ENCODE measurements around the gene TLR9.

The TLR9 gene

DNA sequence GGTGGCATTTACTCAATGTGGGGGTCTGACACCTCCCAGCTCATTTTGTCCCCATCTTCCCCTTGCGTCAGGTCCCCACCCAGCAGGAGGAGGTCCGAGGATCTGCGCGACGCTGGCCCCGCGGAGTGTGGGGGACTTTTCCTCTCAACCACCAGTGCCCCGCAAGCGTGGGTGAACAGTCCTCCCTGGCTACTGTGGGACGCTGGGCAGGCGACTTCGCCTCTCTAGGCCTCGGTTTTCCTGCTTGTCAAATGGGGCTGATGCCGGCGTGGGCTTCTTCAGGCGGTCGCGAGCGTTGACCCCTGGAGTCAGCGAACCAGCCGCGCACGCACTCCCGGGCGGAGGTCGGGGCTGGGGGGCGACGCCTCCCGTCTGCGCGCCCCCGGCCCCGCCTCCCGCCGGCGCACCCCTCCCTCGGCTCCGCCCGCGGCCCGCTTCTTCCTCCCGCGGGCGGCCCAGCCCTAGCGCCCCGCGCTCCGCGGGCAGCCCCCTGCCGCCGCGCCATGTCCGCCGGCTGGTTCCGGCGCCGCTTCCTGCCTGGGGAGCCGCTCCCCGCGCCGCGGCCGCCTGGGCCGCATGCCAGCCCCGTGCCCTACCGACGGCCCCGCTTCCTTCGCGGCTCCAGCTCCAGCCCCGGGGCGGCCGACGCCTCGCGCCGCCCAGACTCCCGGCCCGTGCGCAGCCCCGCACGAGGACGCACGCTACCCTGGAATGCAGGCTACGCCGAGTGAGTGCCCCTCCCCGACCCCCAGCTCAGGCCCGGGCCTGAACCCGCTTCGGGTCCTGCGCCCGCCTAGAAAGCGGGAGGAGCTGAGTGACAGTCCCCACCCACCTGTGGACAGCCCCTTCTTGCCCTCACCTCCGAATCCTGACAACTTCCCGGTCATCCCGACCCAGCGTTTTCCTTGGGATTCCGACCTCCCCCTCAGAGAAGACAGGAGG lies 20.1 kb upstream of the TLR9 start, which contains the start of gene PPM1M:
TSS of gene PPM1M (plus strand) at position 438 of the 942 bp plus-strand sequence. CDS start at position 504, 66 bp downstream.
- peak within 1 kb of the TSS; percentile 43; the same call in 1 of the 2 replicates for H3K9ac ChIP-seq (ENCODE audit: low read depth, low read length)

DNA sequence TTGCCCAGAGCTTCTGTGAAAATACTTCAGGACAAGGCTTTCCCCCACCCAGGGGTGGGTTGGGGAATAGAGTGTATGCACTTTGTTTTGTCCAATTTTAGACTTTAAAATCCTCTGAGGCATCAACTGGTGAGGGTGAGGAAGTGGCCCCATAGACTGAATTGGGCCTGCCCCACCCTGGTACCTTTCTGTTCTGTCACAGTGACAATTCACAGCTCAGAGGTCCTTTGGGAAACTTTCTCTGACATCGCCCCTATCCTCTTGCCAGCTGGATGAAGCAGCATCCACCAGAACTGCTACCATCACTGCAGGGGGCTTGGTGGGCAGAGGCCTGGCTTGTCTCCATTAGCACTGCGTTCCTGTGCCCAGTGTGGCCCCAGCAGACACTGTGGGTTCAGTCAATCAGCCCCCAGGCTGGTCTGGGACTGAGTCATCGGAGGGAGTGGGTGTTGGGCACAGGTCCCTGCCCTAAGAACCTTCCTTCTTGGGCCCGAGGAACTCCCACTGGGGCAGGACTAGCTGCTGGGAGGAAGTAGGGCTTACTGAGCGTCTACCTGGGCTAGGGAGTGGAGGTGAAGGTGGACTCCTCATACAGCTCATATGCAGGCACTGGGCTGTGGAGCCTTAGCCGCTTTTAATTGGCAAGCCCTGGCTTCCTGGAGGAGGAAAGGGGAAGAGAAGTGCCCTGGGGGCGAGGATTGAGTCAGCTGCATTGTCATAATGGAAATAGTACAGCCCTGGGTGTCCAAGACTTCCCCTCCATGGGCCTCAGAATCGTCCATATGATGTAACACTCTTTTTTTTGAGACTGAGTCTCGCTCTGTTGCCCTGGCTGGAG lies 18.6 kb upstream of the TLR9 start:
- Histone ChIP-seq H3K27ac (ENCODE audit: low read length) (no peak overlapping the region), H3K4me1 (ENCODE audit: insufficient read depth, low read length) (peaks cover 12% of the 10 kb centered on the region; the same call in 1 of the 2 replicates), H3K36me3 (ENCODE audit: insufficient read depth, low read depth, low read length) (no peaks in the 10 kb centered on the region), H3K27me3 (ENCODE audit: insufficient read depth, low read length) (peaks cover 45% of the 10 kb centered on the region), H3K4me3 (ENCODE audit: low read length) (no peak overlapping the region), H3K9me3 (ENCODE audit: insufficient read depth, low read depth, low read length) (no peaks in the 10 kb centered on the region), H3K9ac (ENCODE audit: low read depth, low read length) (no peak overlapping the region)

More for the DNA sequence above, 20.1 kb upstream of the TLR9 start, which contains the start of gene PPM1M:
- H3K4me1 ChIP-seq (ENCODE audit: insufficient read depth, low read length), result peaks cover 5% of the 10 kb centered on the region; the same call in 1 of the 2 replicates
- no peak within 1 kb of the TSS for H3K27ac ChIP-seq (ENCODE audit: low read length)
- peaks cover 45% of the 10 kb centered on the region for H3K27me3 ChIP-seq (ENCODE audit: insufficient read depth, low read length)
- H3K36me3 ChIP-seq (ENCODE audit: insufficient read depth, low read depth, low read length), result peaks cover 10% of the 10 kb centered on the region
- H3K9me3 ChIP-seq (ENCODE audit: insufficient read depth, low read depth, low read length), result no peaks in the 10 kb centered on the region
- H3K4me3 ChIP-seq (ENCODE audit: low read length), result peak within 1 kb of the TSS; percentile 74

DNA sequence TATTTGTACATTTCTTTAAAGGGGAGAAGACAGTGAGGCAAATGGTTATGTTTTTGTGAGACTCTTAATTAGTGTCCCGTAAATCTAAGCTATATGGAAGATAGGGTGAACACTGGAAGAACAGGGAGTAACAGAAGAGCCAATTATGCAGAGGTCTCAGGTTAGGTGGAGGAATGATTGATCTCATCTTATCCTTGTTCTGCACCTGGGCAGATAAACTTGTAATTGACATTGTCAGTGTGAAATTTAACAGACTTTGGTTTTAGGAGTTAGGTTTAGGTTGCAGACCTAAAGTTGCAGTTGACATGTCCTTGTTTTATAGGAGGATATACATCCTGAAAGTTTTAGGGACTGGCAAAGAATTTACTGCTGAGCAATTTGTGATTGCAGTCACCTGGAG lies 16.6 kb upstream of the TLR9 start:
- Histone ChIP-seq H3K9me3 (ENCODE audit: insufficient read depth, low read depth, low read length) (no peaks in the 10 kb centered on the region), H3K4me1 (ENCODE audit: insufficient read depth, low read length) (peaks cover 25% of the 10 kb centered on the region), H3K9ac (ENCODE audit: low read depth, low read length) (no peak overlapping the region), H3K4me3 (ENCODE audit: low read length) (no peak overlapping the region), H3K27me3 (ENCODE audit: insufficient read depth, low read length) (peaks cover 38% of the 10 kb centered on the region), H3K27ac (ENCODE audit: low read length) (no peak overlapping the region), H3K36me3 (ENCODE audit: insufficient read depth, low read depth, low read length) (no peaks in the 10 kb centered on the region)

- Histone ChIP-seq H3K36me3 (ENCODE audit: insufficient read depth, low read depth, low read length) (no peaks in the 10 kb centered on the region), H3K9me3 (ENCODE audit: insufficient read depth, low read depth, low read length) (no peaks in the 10 kb centered on the region), H3K9ac (ENCODE audit: low read depth, low read length) (peak overlapping the region; percentile 88; the same call in 1 of the 2 replicates), H3K4me3 (ENCODE audit: low read length) (no peak overlapping the region), H3K27me3 (ENCODE audit: insufficient read depth, low read length) (peaks cover 27% of the 10 kb centered on the region), H3K4me1 (ENCODE audit: insufficient read depth, low read length) (peaks cover 31% of the 10 kb centered on the region), H3K27ac (ENCODE audit: low read length) (peak overlapping the region; percentile 54)
Measured at GRCh38 chr3:52240886-52241370, 15.5 kb upstream of the TLR9 start.

DNA sequence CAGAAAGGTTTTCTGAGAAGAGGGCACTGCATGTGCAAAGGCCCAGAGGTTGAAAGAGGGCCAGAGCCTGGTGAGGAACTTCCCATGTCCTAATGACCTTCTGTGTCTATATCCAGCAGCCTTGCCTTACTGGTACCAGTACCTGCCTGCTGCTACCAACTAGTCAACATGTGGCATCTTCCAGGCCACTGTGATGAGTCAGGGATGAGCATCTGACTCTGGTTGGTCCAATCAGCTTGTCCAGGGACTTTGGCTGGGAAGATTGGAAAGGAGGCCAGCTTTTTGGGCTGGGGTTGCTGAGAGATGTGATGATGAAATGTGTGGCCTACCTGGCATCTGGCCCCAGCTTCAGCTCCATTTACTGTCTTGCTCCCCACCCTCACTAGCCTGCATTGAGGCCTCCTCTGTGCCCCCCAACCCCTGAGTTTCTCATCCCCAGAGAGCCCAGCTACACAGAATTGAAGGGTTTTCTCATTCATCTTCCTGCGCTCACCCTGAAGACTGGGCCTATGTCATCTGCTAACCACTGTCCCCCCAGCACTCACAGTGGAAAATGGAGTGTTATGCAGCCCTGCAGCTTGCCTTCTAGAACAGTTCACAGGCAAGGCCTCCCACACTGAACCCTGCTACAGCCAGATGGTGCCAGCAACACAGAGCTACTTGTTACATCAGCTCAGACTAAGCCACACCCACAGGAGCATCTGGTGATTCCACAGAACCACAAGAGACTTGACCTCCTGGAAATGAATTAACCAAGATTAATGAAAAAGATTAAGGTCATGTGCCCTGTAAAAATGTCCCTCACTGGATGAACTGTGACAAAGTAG lies 14.8 kb upstream of the TLR9 start:
- Histone ChIP-seq H3K27me3 (ENCODE audit: insufficient read depth, low read length) (peaks cover 21% of the 10 kb centered on the region), H3K9ac (ENCODE audit: low read depth, low read length) (peak overlapping the region; percentile 88; the same call in 1 of the 2 replicates), H3K27ac (ENCODE audit: low read length) (peak overlapping the region; percentile 54), H3K36me3 (ENCODE audit: insufficient read depth, low read depth, low read length) (no peaks in the 10 kb centered on the region), H3K4me3 (ENCODE audit: low read length) (peak overlapping the region; percentile 82; the same call in 1 of the 2 replicates), H3K9me3 (ENCODE audit: insufficient read depth, low read depth, low read length) (no peaks in the 10 kb centered on the region), H3K4me1 (ENCODE audit: insufficient read depth, low read length) (peaks cover 31% of the 10 kb centered on the region)

GRCh38 chr3:52238761-52239701 lies 13.6 kb upstream of the TLR9 start, which contains the start of gene TWF2:
TSS of gene TWF2 (minus strand) at chr3:52239158. CDS start at chr3:52239016, 142 bp downstream.
- no peak within 1 kb of the TSS for H3K27ac ChIP-seq (ENCODE audit: low read length)
- 0 out of 2 replicates have a peak, but pooled peaks cover 3% of the 10 kb centered on the region for H3K36me3 ChIP-seq (ENCODE audit: insufficient read depth, low read depth, low read length)
- H3K27me3 ChIP-seq (ENCODE audit: insufficient read depth, low read length), result peaks cover 9% of the 10 kb centered on the region
- H3K4me1 ChIP-seq (ENCODE audit: insufficient read depth, low read length), result peaks cover 31% of the 10 kb centered on the region
- peak within 1 kb of the TSS; percentile 82 for H3K4me3 ChIP-seq (ENCODE audit: low read length)
- H3K9ac ChIP-seq (ENCODE audit: low read depth, low read length), result peak within 1 kb of the TSS; percentile 88; the same call in 1 of the 2 replicates
- no peaks in the 10 kb centered on the region for H3K9me3 ChIP-seq (ENCODE audit: insufficient read depth, low read depth, low read length)

DNA sequence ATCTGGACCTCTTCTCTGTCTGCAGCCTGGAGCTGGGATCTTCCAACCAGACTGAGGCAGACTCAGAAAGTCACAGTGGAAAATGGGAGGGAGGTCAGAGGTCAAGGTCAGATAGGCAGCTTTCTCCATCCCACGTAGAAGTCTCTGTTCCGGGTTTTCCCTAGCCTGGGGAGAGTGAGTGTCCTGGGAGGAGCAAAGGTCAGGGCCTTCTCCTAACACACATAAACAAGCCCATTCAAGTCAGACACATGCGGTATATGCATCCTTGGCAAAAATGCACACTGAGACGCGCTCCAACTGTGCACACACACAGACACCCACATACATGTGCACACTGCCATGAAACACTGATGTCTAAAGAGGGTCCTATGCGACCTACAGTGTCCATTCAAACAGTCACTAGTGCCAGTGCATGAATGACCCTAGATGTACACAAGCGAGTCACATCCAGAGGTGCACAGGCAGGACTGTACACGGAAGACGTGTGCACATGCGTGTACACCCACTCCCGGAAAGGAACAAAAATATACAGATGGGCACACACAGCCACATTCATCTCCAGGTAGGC lies 12.8 kb upstream of the TLR9 start:
- peak overlapping the region; percentile 88; the same call in 1 of the 2 replicates for H3K9ac ChIP-seq (ENCODE audit: low read depth, low read length)
- no peak overlapping the region for H3K27ac ChIP-seq (ENCODE audit: low read length)
- H3K27me3 ChIP-seq (ENCODE audit: insufficient read depth, low read length), result peaks cover 1% of the 10 kb centered on the region; the same call in 1 of the 2 replicates
- 0 out of 2 replicates have a peak, but pooled peaks cover 3% of the 10 kb centered on the region for H3K36me3 ChIP-seq (ENCODE audit: insufficient read depth, low read depth, low read length)
- H3K4me1 ChIP-seq (ENCODE audit: insufficient read depth, low read length), result peaks cover 31% of the 10 kb centered on the region
- peak overlapping the region; percentile 82 for H3K4me3 ChIP-seq (ENCODE audit: low read length)
- H3K9me3 ChIP-seq (ENCODE audit: insufficient read depth, low read depth, low read length), result no peaks in the 10 kb centered on the region

DNA sequence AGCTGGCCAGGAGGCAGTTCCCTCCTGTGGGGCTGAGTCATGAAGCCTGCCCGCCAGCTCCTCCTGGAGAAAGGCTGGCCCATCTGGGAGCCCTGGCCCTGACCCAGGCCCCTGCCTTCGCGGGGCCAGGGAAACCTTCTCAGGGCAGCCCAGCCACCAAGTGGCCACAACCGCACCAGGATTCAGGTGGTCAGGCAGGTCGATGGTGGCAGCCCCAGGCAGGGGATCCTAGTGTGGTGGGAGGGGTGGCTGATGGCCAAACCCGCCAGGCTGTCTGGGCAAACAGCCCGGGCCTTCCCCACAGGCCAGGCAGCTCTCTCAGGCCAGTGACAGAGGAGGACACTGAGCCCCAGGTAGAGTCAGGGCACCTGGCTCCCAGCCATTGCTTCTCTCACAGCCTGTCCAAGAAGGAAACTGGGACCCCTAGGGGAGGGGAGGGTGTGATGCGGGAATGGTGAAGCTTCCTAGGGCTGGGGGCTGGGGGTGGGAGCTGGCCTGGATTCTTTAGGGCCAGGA lies 12.3 kb upstream of the TLR9 start:
- Histone ChIP-seq H3K27ac (ENCODE audit: low read length) (no peak overlapping the region), H3K9ac (ENCODE audit: low read depth, low read length) (peak overlapping the region; percentile 46; the same call in 1 of the 2 replicates), H3K36me3 (ENCODE audit: insufficient read depth, low read depth, low read length) (0 out of 2 replicates have a peak, but pooled peaks cover 3% of the 10 kb centered on the region), H3K27me3 (ENCODE audit: insufficient read depth, low read length) (no peaks in the 10 kb centered on the region), H3K4me1 (ENCODE audit: insufficient read depth, low read length) (peaks cover 31% of the 10 kb centered on the region), H3K9me3 (ENCODE audit: insufficient read depth, low read depth, low read length) (no peaks in the 10 kb centered on the region), H3K4me3 (ENCODE audit: low read length) (peak overlapping the region; percentile 82; the same call in 1 of the 2 replicates)

DNA sequence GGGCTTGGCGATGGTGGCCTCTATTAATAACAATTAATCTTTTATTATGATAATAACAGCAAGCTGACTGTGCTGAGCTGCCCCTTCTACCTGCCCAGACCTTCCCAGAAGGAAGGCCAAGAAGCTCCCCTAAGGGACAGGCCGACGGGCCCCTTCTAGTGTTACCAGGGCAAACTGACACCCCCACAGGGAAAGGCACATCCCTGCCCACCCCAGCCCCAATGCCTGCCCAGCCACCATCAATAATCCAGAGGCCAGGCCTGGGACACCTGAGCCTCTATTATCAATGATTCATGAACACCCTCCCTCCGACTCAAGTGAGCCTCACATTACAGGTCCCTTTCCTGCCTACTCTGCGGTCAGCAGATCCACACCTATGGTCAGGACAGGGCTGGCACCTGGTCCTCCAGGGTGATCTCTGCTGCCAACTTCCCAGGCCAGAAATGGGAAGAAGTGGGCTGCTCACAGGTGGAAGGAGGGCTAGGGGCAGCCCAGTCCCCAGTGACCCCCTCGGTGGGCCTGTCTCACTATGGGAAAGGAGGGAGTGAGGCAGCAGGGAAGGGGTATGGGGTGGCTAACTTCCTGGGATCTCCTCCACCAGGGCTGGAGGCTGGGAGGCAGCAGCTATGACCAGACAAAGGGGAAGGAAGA lies 11.7 kb upstream of the TLR9 start:
- peaks cover 31% of the 10 kb centered on the region for H3K4me1 ChIP-seq (ENCODE audit: insufficient read depth, low read length)
- H3K27ac ChIP-seq (ENCODE audit: low read length), result no peak overlapping the region
- H3K27me3 ChIP-seq (ENCODE audit: insufficient read depth, low read length), result no peaks in the 10 kb centered on the region
- H3K9me3 ChIP-seq (ENCODE audit: insufficient read depth, low read depth, low read length), result no peaks in the 10 kb centered on the region
- 0 out of 2 replicates have a peak, but pooled peaks cover 3% of the 10 kb centered on the region for H3K36me3 ChIP-seq (ENCODE audit: insufficient read depth, low read depth, low read length)
- H3K4me3 ChIP-seq (ENCODE audit: low read length), result peak overlapping the region; percentile 82
- H3K9ac ChIP-seq (ENCODE audit: low read depth, low read length), result peak overlapping the region; percentile 46; the same call in 1 of the 2 replicates

Measured in iPS-20b (cell line).